ENCODE results near the gene PLBD1. TPM values are rescaled to one million over a fixed set of nuclear protein-coding genes. Genes with fewer than 3 reads are reported as not detected.
A peak's percentile ranks its signal among the peaks of the same experiment; 100 is the strongest.

Gene PLBD1
- total RNA-seq, 2 experiments from 2014 or later, result 0.54 to 0.61 TPM

- Histone ChIP-seq H3K36me3 (ENCODE audit: insufficient read depth, low read length) (no peaks in the 10 kb centered on the region), H3K4me1 (ENCODE audit: insufficient read depth, low read length, poor library complexity, severe bottlenecking) (peaks cover 12% of the 10 kb centered on the region), H3K9me2 (ENCODE audit: insufficient read depth, low read length) (no peaks in the 10 kb centered on the region), H3K79me2 (ENCODE audit: insufficient read depth, low read depth, low read length) (no peaks in the 10 kb centered on the region), H3K9me3 (ENCODE audit: low read length) (no peaks in the 10 kb centered on the region), H3K4me2 (ENCODE audit: low read length) (no peak overlapping the region), H3K27ac (ENCODE audit: low read depth, low read length, poor library complexity, severe bottlenecking) (no peak overlapping the region), H4K20me1 (ENCODE audit: insufficient read depth, low read length) (no peaks in the 10 kb centered on the region), H3K4me3 (ENCODE audit: low read depth, low read length, poor library complexity, severe bottlenecking) (no peak overlapping the region), H2AFZ (ENCODE audit: low read length) (peak overlapping the region; percentile 63; the same call in 1 of the 2 replicates)
- POLR2A ChIA-PET, result no interaction called here
- peak; percentile 17 for DNase-seq (ENCODE audit: low spot score)
- CTCF ChIA-PET (ENCODE audit: unreplicated experiment), result no interaction called here
- intact Hi-C loops (cut with micrococcal nuclease; ENCODE audit: unreplicated experiment), result no loop called here
- TF ChIP-seq CTCF (conservative IDR thresholded peaks at IDR 0.05; ENCODE audit: low read length) (no peak), EZH2phosphoT487 (IDR thresholded peaks at IDR 0.05; ENCODE audit: borderline replicate concordance, low read depth, low read length) (no peak)
- no TSS peak for BruUV-seq (replicated peaks)
These were observed 22.2 kb downstream of the PLBD1 start for GRCh38 chr12:14545144-14546124.

GRCh38 chr12:14540801-14541462, 26.8 kb downstream of the PLBD1 start:
- POLR2A ChIA-PET, result interaction anchor here (0.6 to 3.2 kb wide), 10 partner anchors 11 to 288 kb away, joined by 3 to 24 read pairs (median 4); no protein-coding TSS in a partner anchor
- H3K9me3 ChIP-seq (ENCODE audit: low read length), result no peaks in the 10 kb centered on the region
- TF ChIP-seq EZH2phosphoT487 (IDR thresholded peaks at IDR 0.05; ENCODE audit: borderline replicate concordance, low read depth, low read length), result no peak
- TF ChIP-seq CTCF (conservative IDR thresholded peaks at IDR 0.05; ENCODE audit: low read length), result no peak
- no peak overlapping the region for H3K27ac ChIP-seq (ENCODE audit: low read depth, low read length, poor library complexity, severe bottlenecking)
- peaks cover 12% of the 10 kb centered on the region for H3K4me1 ChIP-seq (ENCODE audit: insufficient read depth, low read length, poor library complexity, severe bottlenecking)
- no TSS peak for BruUV-seq (replicated peaks)
- H3K9me2 ChIP-seq (ENCODE audit: insufficient read depth, low read length), result no peaks in the 10 kb centered on the region
- H3K4me2 ChIP-seq (ENCODE audit: low read length), result no peak overlapping the region
- CTCF ChIA-PET (ENCODE audit: unreplicated experiment), result interaction anchor here (0.8 kb wide), 1 partner anchor 73 kb away, joined by 3 read pairs; no protein-coding TSS in a partner anchor
- DNase-seq (ENCODE audit: low spot score), result no peak
- intact Hi-C loops (cut with micrococcal nuclease; ENCODE audit: unreplicated experiment), result no loop called here
- peak overlapping the region; percentile 68; the same call in 1 of the 2 replicates for H2AFZ ChIP-seq (ENCODE audit: low read length)
- H3K36me3 ChIP-seq (ENCODE audit: insufficient read depth, low read length), result no peaks in the 10 kb centered on the region
- H3K4me3 ChIP-seq (ENCODE audit: low read depth, low read length, poor library complexity, severe bottlenecking), result no peak overlapping the region
- H3K79me2 ChIP-seq (ENCODE audit: insufficient read depth, low read depth, low read length), result no peaks in the 10 kb centered on the region
- no peaks in the 10 kb centered on the region for H4K20me1 ChIP-seq (ENCODE audit: insufficient read depth, low read length)
